ENCODE measurements around the gene AJM1. TPM values are rescaled to one million over a fixed set of nuclear protein-coding genes. Genes with fewer than 3 reads are reported as not detected.

AJM1 gene
- polyA plus RNA-seq, 3 donors: 0.10 to 2.0 (median 0.18) TPM

DNA sequence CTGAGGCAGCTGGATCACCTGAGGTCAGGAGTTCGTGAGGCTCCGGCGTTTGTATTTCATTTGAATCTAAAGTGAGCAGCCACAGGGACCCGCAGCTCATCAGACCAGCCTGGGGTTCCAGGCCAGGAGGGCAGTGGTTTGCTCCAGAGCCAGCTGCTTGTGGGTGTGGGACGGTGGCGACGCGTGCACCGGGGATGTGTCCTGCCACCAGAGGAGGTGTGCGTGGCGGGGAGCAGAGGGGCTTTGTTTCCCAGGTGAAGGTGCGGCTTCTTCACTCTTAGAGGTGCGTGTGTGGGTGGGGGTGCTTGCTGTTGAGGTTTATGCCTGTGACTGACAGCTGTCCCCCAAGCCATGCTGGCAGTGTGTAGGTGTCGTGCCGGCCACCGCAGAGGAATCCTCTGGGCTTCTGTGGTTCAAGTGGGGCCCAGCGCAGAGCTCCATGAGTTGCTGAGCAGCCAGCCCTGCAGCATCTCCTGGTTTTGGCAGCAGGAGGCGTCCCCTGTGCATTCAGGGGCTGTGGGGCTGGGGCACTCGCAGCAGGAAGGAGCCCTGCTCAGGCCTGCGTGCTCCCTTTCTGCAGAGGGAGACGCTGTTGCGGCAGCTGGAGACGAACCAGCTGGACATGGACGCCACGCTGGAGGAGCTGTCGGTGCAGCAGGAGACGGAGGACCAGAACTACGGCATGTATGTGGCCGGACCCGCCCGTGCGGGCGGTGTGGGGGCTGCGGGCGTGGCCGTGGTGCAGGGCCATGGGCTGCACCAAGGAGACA is 6.9 kb upstream of the AJM1 start:
- intact Hi-C loops (cut with micrococcal nuclease): no loop called here
- H3K4me3 ChIP-seq (replicated peaks in 1 of 3; ENCODE audit: low read depth in 2 of 3, low read length in 3 of 3): no peak overlapping the region
- H3K79me2 ChIP-seq (ENCODE audit: insufficient read depth, low read length): no peaks in the 10 kb centered on the region
- H3K4me2 ChIP-seq (replicated peaks; ENCODE audit: extremely low read depth, low read length, poor library complexity, severe bottlenecking): no peak overlapping the region
- no peaks in the 10 kb centered on the region for H3K4me1 ChIP-seq (ENCODE audit: control insufficient read depth in 1 of 2, insufficient read depth in 2 of 2, low read length in 2 of 2)
- no peaks in the 10 kb centered on the region for H3K9me3 ChIP-seq (replicated peaks in 1 of 2; ENCODE audit: control insufficient read depth in 1 of 2, insufficient read depth in 1 of 2, low read length in 2 of 2)
- H3K27me3 ChIP-seq (ENCODE audit: control insufficient read depth in 2 of 2, insufficient read depth in 2 of 2, low read length in 2 of 2): no peaks in the 10 kb centered on the region
- Mint-ChIP-seq H3K4me1 (no peaks in the 10 kb centered on the region), H3K27ac (no peak overlapping the region), H3K9me3 (peaks cover 0 to 1% (median 0%) of the 10 kb centered on the region in 7 donors), H3K36me3 (peaks cover 43 to 78% of the 10 kb centered on the region in 2 donors), H3K27me3 (ENCODE audit: low read depth in 3 of 3) (peaks cover 0 to 2% (median 0%) of the 10 kb centered on the region in 3 donors), H3K4me3 (no peak overlapping the region)
- WGBS (ENCODE audit: insufficient coverage): 98% methylated on average over 28 of the region's 36 CpGs
- TF ChIP-seq, protein P1, sequence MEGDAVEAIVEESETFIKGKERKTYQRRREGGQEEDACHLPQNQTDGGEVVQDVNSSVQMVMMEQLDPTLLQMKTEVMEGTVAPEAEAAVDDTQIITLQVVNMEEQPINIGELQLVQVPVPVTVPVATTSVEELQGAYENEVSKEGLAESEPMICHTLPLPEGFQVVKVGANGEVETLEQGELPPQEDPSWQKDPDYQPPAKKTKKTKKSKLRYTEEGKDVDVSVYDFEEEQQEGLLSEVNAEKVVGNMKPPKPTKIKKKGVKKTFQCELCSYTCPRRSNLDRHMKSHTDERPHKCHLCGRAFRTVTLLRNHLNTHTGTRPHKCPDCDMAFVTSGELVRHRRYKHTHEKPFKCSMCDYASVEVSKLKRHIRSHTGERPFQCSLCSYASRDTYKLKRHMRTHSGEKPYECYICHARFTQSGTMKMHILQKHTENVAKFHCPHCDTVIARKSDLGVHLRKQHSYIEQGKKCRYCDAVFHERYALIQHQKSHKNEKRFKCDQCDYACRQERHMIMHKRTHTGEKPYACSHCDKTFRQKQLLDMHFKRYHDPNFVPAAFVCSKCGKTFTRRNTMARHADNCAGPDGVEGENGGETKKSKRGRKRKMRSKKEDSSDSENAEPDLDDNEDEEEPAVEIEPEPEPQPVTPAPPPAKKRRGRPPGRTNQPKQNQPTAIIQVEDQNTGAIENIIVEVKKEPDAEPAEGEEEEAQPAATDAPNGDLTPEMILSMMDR (IDR thresholded peaks at IDR 0.05): no peak
- H2AFZ ChIP-seq (ENCODE audit: insufficient read depth, low read depth, low read length, poor library complexity, severe bottlenecking): no peak overlapping the region
- H3K27ac ChIP-seq (ENCODE audit: low read depth in 1 of 2, low read length in 2 of 2): no peak overlapping the region
- no peak for DNase-seq
- H3K36me3 ChIP-seq (replicated peaks in 1 of 2; ENCODE audit: control insufficient read depth in 1 of 2, insufficient read depth in 2 of 2, low read length in 2 of 2): peaks cover 55 to 70% of the 10 kb centered on the region in 2 donors
- no peak overlapping the region for H3K9ac ChIP-seq (ENCODE audit: insufficient read depth, low read length, poor library complexity, severe bottlenecking)
- no peaks in the 10 kb centered on the region for H4K20me1 ChIP-seq (ENCODE audit: insufficient read depth, low read length)

DNA sequence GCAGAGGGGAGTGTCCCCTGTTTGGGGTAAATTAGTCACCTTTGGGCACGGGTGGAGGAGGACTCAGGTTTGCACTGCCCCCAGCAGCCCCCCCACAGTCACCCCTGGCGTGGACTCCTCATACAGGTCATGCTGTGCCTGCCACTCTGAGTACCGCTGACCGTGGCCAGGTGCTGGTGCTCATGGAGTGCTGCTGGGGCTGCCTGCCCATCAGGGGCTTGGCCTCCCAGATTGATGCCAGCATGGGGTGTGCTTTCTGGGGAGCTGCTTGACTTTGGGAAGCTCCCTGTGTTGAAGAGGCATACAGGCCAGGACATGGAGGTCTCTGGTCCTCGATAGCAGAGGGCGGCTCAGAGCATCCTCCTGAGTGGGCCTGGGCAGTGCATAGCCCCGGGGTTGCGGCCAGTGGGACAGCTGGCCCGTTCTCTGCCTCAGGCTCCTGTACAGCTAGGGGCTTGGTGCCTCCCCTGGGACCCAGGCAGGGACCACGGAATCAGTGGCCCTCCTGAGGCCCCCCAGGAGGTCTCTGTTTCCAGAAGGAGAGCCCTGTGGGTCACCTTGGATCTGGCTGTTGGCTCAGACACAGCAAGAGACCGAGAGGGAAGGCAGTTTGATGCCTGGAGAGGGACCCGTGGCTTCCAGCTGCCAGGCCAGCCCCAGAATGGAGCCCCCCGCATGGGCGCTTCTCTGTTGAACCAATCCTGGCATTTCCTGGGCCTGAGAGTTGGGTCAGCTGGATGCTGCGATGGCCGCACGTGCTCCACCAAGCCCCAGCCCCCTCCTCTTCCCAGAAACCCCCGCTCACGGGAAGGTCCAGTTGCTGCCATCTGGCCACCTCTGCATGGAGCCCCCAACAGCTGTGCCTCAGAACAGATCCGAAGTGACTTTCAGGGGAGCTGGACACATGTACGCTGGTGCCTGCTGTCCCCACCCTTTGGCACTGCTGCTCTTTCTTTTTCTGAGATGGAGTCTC is 6.1 kb upstream of the AJM1 start:
- Histone ChIP-seq H3K4me2 (replicated peaks; ENCODE audit: extremely low read depth, low read length, poor library complexity, severe bottlenecking) (no peak overlapping the region), H3K4me3 (replicated peaks in 1 of 3; ENCODE audit: low read depth in 2 of 3, low read length in 3 of 3) (no peak overlapping the region), H4K20me1 (ENCODE audit: insufficient read depth, low read length) (no peaks in the 10 kb centered on the region), H3K9ac (ENCODE audit: insufficient read depth, low read length, poor library complexity, severe bottlenecking) (no peak overlapping the region), H3K27ac (ENCODE audit: low read depth in 1 of 2, low read length in 2 of 2) (no peak overlapping the region), H3K36me3 (replicated peaks in 1 of 2; ENCODE audit: control insufficient read depth in 1 of 2, insufficient read depth in 2 of 2, low read length in 2 of 2) (peaks cover 46 to 61% of the 10 kb centered on the region in 2 donors), H2AFZ (ENCODE audit: insufficient read depth, low read depth, low read length, poor library complexity, severe bottlenecking) (no peak overlapping the region), H3K4me1 (ENCODE audit: control insufficient read depth in 1 of 2, insufficient read depth in 2 of 2, low read length in 2 of 2) (no peaks in the 10 kb centered on the region), H3K9me3 (replicated peaks in 1 of 2; ENCODE audit: control insufficient read depth in 1 of 2, insufficient read depth in 1 of 2, low read length in 2 of 2) (no peaks in the 10 kb centered on the region), H3K79me2 (ENCODE audit: insufficient read depth, low read length) (no peaks in the 10 kb centered on the region), H3K27me3 (ENCODE audit: control insufficient read depth in 2 of 2, insufficient read depth in 2 of 2, low read length in 2 of 2) (no peaks in the 10 kb centered on the region)
- Mint-ChIP-seq H3K9me3 (peaks cover 0 to 1% (median 0%) of the 10 kb centered on the region in 7 donors), H3K36me3 (peaks cover 36 to 74% of the 10 kb centered on the region in 2 donors), H3K27ac (no peak overlapping the region), H3K4me3 (no peak overlapping the region), H3K27me3 (ENCODE audit: low read depth in 3 of 3) (peaks cover 0 to 2% (median 0%) of the 10 kb centered on the region in 3 donors), H3K4me1 (no peaks in the 10 kb centered on the region)
- 97% methylated on average over 20 of the region's 21 CpGs for WGBS (ENCODE audit: insufficient coverage)
- intact Hi-C loops (cut with micrococcal nuclease): no loop called here
- TF ChIP-seq, protein P1 (IDR thresholded peaks at IDR 0.05): no peak
- no peak for DNase-seq
